GM21360 (cell line): ENCODE measurements around the gene DLST.

Experiments
- ATAC-seq: cut with Tn5 transposase; IDR thresholded peaks from one replicate; pipeline ENCODE4 v1.9.1; 2021; ENCODE audit warnings: mild to moderate bottlenecking, moderate library complexity; ENCODE audit not compliant: unreplicated experiment

The DLST gene

GRCh38 chr14:74881431-74882102 is at the start of gene DLST:
DLST (plus strand) TSS chr14:74881916; CDS start chr14:74881954, 38 bp downstream.
- peak; percentile 76 for ATAC-seq

GRCh38 chr14:74832849-74833248 is 48.9 kb upstream of the DLST start:
- no peak for ATAC-seq

- no peak for ATAC-seq
These were observed 46.9 kb upstream of the DLST start for GRCh38 chr14:74834692-74835392.

- no peak for ATAC-seq
These were observed 46.0 kb upstream of the DLST start for GRCh38 chr14:74835645-74836250.

- no peak for ATAC-seq
These were observed 45.3 kb upstream of the DLST start for GRCh38 chr14:74836251-74836960.

GRCh38 chr14:74838166-74838565 is 43.5 kb upstream of the DLST start:
- ATAC-seq, result no peak

GRCh38 chr14:74840603-74841030 is 41.1 kb upstream of the DLST start:
- ATAC-seq, result no peak

- peak; percentile 71 for ATAC-seq
These were observed 40.2 kb upstream of the DLST start for GRCh38 chr14:74841230-74842207.

GRCh38 chr14:74843653-74844052 is 38.1 kb upstream of the DLST start:
- ATAC-seq, result no peak

GRCh38 chr14:74846168-74846567 is 35.5 kb upstream of the DLST start:
- no peak for ATAC-seq

GRCh38 chr14:74846968-74847665 is 34.6 kb upstream of the DLST start:
- ATAC-seq, result no peak

- ATAC-seq, result no peak
These were observed 32.9 kb upstream of the DLST start for GRCh38 chr14:74848768-74849167.

- no peak for ATAC-seq
These were observed 28.7 kb upstream of the DLST start for GRCh38 chr14:74852922-74853530.

- ATAC-seq, result no peak
These were observed 28.1 kb upstream of the DLST start for GRCh38 chr14:74853581-74853980.

- ATAC-seq, result no peak
These were observed 26.7 kb upstream of the DLST start for GRCh38 chr14:74855021-74855420.

- no peak for ATAC-seq
These were observed 25.8 kb upstream of the DLST start for GRCh38 chr14:74855945-74856344.

- no peak for ATAC-seq
These were observed 25.4 kb upstream of the DLST start for GRCh38 chr14:74856366-74856765.

- no peak for ATAC-seq
These were observed 23.7 kb upstream of the DLST start for GRCh38 chr14:74858022-74858421.
